Fibroblast of lung (primary cell): ENCODE data around the gene S100A8.
"Not testable (repeated sequence)": the region's sequence is repeated elsewhere in the genome, so short reads cannot be mapped to it uniquely, and the experiment has no call there.

Experiments
- CTCF ChIP-seq, 2 donors: IDR thresholded peaks in 1 of 2; conservative IDR thresholded peaks in 1 of 2; 1 replicate in 1 of 2; 2 replicates in 1 of 2; pipeline ENCODE4 v1.5.1; 2011 to 2012; ENCODE audit warnings: low read length in 2 of 2, control low read depth in 1 of 2, inconsistent platforms in 1 of 2, low read depth in 1 of 2, mild to moderate bottlenecking in 1 of 2
- EZH2 ChIP-seq: IDR thresholded peaks from 2 replicates; pipeline ENCODE4 v1.5.1; 2012; ENCODE audit warnings: low read length, control low read depth, mild to moderate bottlenecking; ENCODE audit errors: missing control alignments

DNA sequence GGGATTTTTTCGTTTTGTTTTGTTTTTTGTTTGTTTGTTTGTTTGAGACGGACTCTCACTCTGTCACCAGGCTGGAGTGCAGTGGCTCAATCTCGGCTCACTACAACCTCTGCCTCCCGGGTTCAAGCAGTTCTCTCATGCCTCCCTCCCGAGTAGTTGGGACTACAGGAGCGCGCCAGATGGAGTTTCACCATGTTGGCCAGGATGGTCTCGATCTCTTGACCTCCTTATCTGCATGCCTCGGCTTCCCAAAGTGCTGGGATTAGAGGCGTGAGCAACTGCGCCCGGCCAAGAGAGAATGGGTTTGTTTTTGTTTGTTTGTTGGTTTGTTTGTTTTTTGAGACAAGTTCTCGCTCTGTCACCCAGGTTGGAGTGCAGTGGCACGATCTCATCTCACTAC is 43.8 kb downstream of the S100A8 start:
- not testable (repeated sequence) for TF ChIP-seq CTCF (conservative IDR thresholded peaks at IDR 0.05 in 1 of 2, IDR thresholded peaks at IDR 0.05 in 1 of 2; ENCODE audit: low read depth in 1 of 2, low read length in 2 of 2); EZH2
